ENCODE data around the gene RUFY3. TPM values are rescaled to one million over a fixed set of nuclear protein-coding genes. Genes with fewer than 3 reads are reported as not detected.

RUFY3 gene
- total and polyA plus RNA-seq, 9 of the 15 experiments (the other 6 are each of a cell fraction or from before 2014, with no cell fraction given), result 4.2 to 31.1 (median 21.5) TPM

DNA sequence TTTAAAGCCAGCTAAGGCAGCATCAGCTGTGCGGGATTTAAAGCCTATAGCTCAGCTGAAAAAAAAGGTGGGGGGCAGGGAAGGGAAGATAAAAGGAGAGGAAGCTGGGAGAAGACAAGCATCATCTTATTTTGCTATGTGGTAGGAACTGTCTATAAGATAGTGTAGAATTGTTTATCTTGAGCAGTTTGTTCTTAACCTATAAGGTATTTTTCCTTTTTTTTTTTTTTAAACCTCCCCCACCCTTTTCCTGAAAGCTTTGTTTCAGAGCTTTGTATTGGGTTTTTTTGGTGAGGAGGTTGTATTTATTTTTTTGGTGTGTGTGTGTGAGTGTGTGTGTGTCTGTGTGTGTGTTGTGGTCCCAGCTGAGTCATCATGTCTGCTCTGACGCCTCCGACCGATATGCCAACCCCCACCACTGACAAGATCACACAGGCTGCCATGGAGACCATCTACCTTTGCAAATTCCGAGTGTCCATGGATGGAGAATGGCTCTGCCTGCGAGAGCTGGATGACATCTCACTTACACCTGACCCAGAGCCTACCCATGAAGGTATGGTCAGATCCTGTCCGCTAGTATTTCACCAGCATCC, 531 bp downstream of the RUFY3 start (continued):
- TF ChIP-seq YY1 (IDR thresholded peaks at IDR 0.05; ENCODE audit: borderline replicate concordance in 1 of 3, control insufficient read depth in 1 of 3, extremely low read depth in 1 of 3, insufficient read depth in 3 of 3, insufficient read length in 1 of 3, insufficient replicate concordance in 2 of 3, low read depth in 1 of 3, low read length in 2 of 3), result peak in 1 of 3 experiments; percentile 46
- 0 out of 4 replicates have a peak, but pooled peaks of 1 of the 2 experiments have one; percentile 49 for TF ChIP-seq FOXK2 (conservative IDR thresholded peaks at IDR 0.05 in 1 of 2, IDR thresholded peaks at IDR 0.05 in 1 of 2; ENCODE audit: low read depth in 2 of 2)
- peak in 1 of 2 experiments; percentile 59; a peak in 2 of 4 replicates for TF ChIP-seq HDAC1 (IDR thresholded peaks at IDR 0.05)
- TF ChIP-seq FOSL1 (tag; conservative IDR thresholded peaks at IDR 0.05), result peak; percentile 91
- TF ChIP-seq EGR1 (conservative IDR thresholded peaks at IDR 0.05), result peak; percentile 36; the same call in 1 of the 2 replicates
- peak; percentile 25 to 64; a peak in 2 of 4 replicates for TF ChIP-seq TRIM24 (IDR thresholded peaks at IDR 0.05)
- TF ChIP-seq, protein P1, sequence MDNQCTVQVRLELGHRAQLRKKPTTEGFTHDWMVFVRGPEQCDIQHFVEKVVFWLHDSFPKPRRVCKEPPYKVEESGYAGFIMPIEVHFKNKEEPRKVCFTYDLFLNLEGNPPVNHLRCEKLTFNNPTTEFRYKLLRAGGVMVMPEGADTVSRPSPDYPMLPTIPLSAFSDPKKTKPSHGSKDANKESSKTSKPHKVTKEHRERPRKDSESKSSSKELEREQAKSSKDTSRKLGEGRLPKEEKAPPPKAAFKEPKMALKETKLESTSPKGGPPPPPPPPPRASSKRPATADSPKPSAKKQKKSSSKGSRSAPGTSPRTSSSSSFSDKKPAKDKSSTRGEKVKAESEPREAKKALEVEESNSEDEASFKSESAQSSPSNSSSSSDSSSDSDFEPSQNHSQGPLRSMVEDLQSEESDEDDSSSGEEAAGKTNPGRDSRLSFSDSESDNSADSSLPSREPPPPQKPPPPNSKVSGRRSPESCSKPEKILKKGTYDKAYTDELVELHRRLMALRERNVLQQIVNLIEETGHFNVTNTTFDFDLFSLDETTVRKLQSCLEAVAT (IDR thresholded peaks at IDR 0.05), result peak in 1 of 2 experiments; percentile 62; a peak in 2 of 4 replicates

DNA sequence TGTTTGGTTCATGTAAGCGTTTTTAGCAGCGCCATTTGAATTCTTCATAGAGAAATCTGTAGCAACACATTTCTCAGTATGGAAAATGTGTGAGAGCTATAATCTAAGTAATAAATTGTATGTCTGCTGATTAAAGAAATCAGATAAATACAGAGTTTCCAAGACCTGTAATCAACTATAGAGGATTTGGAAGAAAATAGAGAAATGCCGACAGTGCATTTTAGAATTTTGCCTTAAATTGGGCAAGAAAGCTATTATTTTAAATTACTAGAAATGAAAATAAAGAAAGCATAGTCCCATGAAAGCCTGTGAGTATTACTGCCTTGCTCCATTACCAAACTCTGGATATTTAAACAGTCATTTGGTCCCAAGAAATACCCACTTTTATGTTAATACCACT, 2.7 kb downstream of the RUFY3 start:
- H3K27me3 ChIP-seq (ENCODE audit: control insufficient read depth in 2 of 2, insufficient read depth in 2 of 2, low read length in 2 of 2), result no peaks in the 10 kb centered on the region
- no peaks in the 10 kb centered on the region for H3K9me1 ChIP-seq (ENCODE audit: control insufficient read depth, insufficient read depth, low read length)
- H3K9me3 ChIP-seq (replicated peaks; ENCODE audit: control insufficient read depth, insufficient read depth, low read depth, low read length), result no peaks in the 10 kb centered on the region
- no peaks in the 10 kb centered on the region for H4K20me1 ChIP-seq (replicated peaks; ENCODE audit: control insufficient read depth, insufficient read depth, low read length)
- 98% methylated on average over 3 of the region's 3 CpGs for WGBS (ENCODE audit: insufficient coverage, low coverage, missing lambda C conversion rate)
- H2AFZ ChIP-seq (ENCODE audit: low read depth, low read length), result no peak overlapping the region
- no peak overlapping the region for H3K4me2 ChIP-seq (ENCODE audit: insufficient read depth, low read length)
- FAIRE-seq (no peak), DNase-seq (ENCODE audit: extremely low read depth in 1 of 4, low spot score in 3 of 4) (no peak), ATAC-seq (no peak)
- no peak overlapping the region for H3K9ac ChIP-seq (ENCODE audit: insufficient read depth in 1 of 2, low read depth in 2 of 2, low read length in 2 of 2)
- no peaks in the 10 kb centered on the region; the same call in 2 of the 3 replicates for H3K36me3 ChIP-seq (ENCODE audit: control insufficient read depth, insufficient read depth, low read length)
- intact Hi-C loops (cut with micrococcal nuclease) (no loop called here), in situ Hi-C loops (cut with MboI) (no loop called here)
- H3K4me3 ChIP-seq, result no peak overlapping the region
- no peaks in the 10 kb centered on the region for H3K79me2 ChIP-seq (ENCODE audit: control insufficient read depth, insufficient read depth, low read length)
- ChIA-PET CTCF (ENCODE audit: low intra/inter-chr PET ratio) (no interaction called here), POLR2A (interaction anchor here (2.9 kb wide), 1 partner anchor 11 kb away, joined by 18 read pairs; no protein-coding TSS in a partner anchor)
- peaks cover 0 to 17% of the 10 kb centered on the region in 2 experiments; a peak in 3 of 5 replicates for H3K4me1 ChIP-seq (replicated peaks in 1 of 2; ENCODE audit: control insufficient read depth in 2 of 2, insufficient read depth in 2 of 2, low read length in 2 of 2)
- H3K27ac ChIP-seq (ENCODE audit: extremely low read depth, low read depth, low read length), result no peak overlapping the region
- no TSS peak for BruUV-seq (replicated peaks)
- TF ChIP-seq POU5F1 (IDR thresholded peaks at IDR 0.05; ENCODE audit: borderline replicate concordance, low read depth, low read length, partially characterized antibody), result no peak
- TF ChIP-seq MAFG (tag; conservative IDR thresholded peaks at IDR 0.05), result peak; percentile 76
- TF ChIP-seq HNRNPUL1 (IDR thresholded peaks at IDR 0.05; ENCODE audit: low read length), result no peak
- TF ChIP-seq ZNF133 (CRISPR knock-in tag; IDR thresholded peaks at IDR 0.05), result no peak
- no peak for TF ChIP-seq TFAM (CRISPR knock-in tag; conservative IDR thresholded peaks at IDR 0.05)
- TF ChIP-seq BRD4 (IDR thresholded peaks at IDR 0.05), result no peak
- TF ChIP-seq THRAP3 (IDR thresholded peaks at IDR 0.05; ENCODE audit: borderline replicate concordance), result no peak
- no peak for TF ChIP-seq NCOA1 (IDR thresholded peaks at IDR 0.05; ENCODE audit: low read depth)
- TF ChIP-seq CBX2 (IDR thresholded peaks at IDR 0.05; ENCODE audit: insufficient read depth, low read length, poor library complexity, severe bottlenecking), result no peak
- TF ChIP-seq PHF21A (IDR thresholded peaks at IDR 0.05; ENCODE audit: borderline replicate concordance, low read depth), result no peak
- TF ChIP-seq ZNF436 (CRISPR knock-in tag; IDR thresholded peaks at IDR 0.05), result no peak
- TF ChIP-seq ZNF316 (IDR thresholded peaks at IDR 0.05), result peak; percentile 92
- TF ChIP-seq MAFF (IDR thresholded peaks at IDR 0.05; ENCODE audit: low read length), result peak; percentile 95
- peak; percentile 96 for TF ChIP-seq MAFK (IDR thresholded peaks at IDR 0.05; ENCODE audit: low read length)
- no peak for TF ChIP-seq CEBPG (CRISPR knock-in tag; IDR thresholded peaks at IDR 0.05)
- no peak for TF ChIP-seq CEBPG (tag; conservative IDR thresholded peaks at IDR 0.05 in 1 of 2, IDR thresholded peaks at IDR 0.05 in 1 of 2)

Measured in K562 (cell line).